ENCODE measurements around the gene BAZ2B.
"Not testable (repeated sequence)": the region's sequence is repeated elsewhere in the genome, so short reads cannot be mapped to it uniquely, and the experiment has no call there.

DNA sequence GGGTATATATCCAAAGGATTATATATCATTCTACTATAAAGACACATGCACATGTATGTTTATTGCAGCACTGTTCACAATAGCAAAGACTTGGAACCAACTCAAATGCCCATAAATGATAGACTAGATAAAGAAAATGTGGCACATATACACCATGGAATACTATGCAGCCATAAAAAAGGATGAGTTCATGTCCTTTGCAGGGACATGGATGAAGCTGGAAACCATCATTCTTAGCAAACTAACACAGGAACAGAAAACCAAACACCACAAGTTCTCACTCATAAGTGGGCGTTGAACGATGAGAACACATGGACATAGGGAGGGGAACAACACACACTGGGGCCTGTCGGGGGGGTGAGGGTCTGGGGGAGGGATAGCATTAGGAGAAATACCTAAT, 254.7 kb downstream of the BAZ2B start:
- not testable (repeated sequence) for TF ChIP-seq ESRRG (CRISPR knock-in tag; IDR thresholded peaks at IDR 0.05); SNAI2 (CRISPR knock-in tag; IDR thresholded peaks at IDR 0.05); ZFP30 (CRISPR knock-in tag; IDR thresholded peaks at IDR 0.05); TSHZ2 (CRISPR knock-in tag; IDR thresholded peaks at IDR 0.05); ZFP3 (CRISPR knock-in tag; IDR thresholded peaks at IDR 0.05); GLIS3 (CRISPR knock-in tag; IDR thresholded peaks at IDR 0.05); ARNTL (CRISPR knock-in tag; IDR thresholded peaks at IDR 0.05; ENCODE audit: borderline replicate concordance, low read depth); TOX (CRISPR knock-in tag; IDR thresholded peaks at IDR 0.05; ENCODE audit: borderline replicate concordance); ZNF565 (CRISPR knock-in tag; conservative IDR thresholded peaks at IDR 0.05; ENCODE audit: low read depth); OSR1 (CRISPR knock-in tag; IDR thresholded peaks at IDR 0.05)
- TF ChIP-seq, protein P1, sequence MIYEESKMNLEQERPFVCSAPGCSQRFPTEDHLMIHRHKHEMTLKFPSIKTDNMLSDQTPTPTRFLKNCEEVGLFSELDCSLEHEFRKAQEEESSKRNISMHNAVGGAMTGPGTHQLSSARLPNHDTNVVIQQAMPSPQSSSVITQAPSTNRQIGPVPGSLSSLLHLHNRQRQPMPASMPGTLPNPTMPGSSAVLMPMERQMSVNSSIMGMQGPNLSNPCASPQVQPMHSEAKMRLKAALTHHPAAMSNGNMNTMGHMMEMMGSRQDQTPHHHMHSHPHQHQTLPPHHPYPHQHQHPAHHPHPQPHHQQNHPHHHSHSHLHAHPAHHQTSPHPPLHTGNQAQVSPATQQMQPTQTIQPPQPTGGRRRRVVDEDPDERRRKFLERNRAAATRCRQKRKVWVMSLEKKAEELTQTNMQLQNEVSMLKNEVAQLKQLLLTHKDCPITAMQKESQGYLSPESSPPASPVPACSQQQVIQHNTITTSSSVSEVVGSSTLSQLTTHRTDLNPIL (CRISPR knock-in tag; IDR thresholded peaks at IDR 0.05; ENCODE audit: low read depth), result not testable (repeated sequence)
- TF ChIP-seq, protein P2, sequence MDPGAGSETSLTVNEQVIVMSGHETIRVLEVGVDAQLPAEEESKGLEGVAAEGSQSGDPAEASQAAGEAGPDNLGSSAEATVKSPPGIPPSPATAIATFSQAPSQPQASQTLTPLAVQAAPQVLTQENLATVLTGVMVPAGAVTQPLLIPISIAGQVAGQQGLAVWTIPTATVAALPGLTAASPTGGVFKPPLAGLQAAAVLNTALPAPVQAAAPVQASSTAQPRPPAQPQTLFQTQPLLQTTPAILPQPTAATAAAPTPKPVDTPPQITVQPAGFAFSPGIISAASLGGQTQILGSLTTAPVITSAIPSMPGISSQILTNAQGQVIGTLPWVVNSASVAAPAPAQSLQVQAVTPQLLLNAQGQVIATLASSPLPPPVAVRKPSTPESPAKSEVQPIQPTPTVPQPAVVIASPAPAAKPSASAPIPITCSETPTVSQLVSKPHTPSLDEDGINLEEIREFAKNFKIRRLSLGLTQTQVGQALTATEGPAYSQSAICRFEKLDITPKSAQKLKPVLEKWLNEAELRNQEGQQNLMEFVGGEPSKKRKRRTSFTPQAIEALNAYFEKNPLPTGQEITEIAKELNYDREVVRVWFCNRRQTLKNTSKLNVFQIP (CRISPR knock-in tag; IDR thresholded peaks at IDR 0.05; ENCODE audit: borderline replicate concordance, low read depth), result not testable (repeated sequence)

All from SK-N-SH treated with all-trans-retinoic acid at 6 μM for 48 hours (cell line).